ENCODE data around the gene HOXC6.

DNA sequence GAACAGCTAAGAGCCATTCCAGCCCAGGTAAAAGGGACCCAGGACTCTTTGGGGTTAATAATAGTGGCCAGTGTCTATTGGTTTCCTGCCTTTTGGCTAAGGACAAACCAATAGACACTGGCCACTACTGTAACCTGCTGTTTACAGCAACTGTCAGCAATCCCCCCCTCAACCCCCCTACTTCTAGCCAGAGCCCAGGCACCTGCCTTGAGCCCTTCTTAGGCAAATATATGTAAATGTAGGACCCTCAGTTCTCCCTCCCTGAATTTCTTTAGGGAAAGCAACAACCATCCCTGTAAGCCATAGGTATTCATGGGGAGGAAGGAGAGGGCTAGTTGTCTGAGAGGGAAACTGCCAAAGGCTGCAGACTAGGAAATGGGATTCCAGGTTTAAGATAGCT lies 47.7 kb downstream of the HOXC6 start:
- TF ChIP-seq PATZ1 (CRISPR knock-in tag; IDR thresholded peaks at IDR 0.05; ENCODE audit: borderline replicate concordance), result no peak
- TF ChIP-seq CSDC2 (CRISPR knock-in tag; IDR thresholded peaks at IDR 0.05), result no peak
- no peak for TF ChIP-seq TCF4 (CRISPR knock-in tag; IDR thresholded peaks at IDR 0.05; ENCODE audit: borderline replicate concordance)
- no peak for TF ChIP-seq ZC3H10 (CRISPR knock-in tag; IDR thresholded peaks at IDR 0.05)
- TF ChIP-seq CSRNP3 (CRISPR knock-in tag; IDR thresholded peaks at IDR 0.05), result no peak
- TF ChIP-seq POU6F1 (CRISPR knock-in tag; IDR thresholded peaks at IDR 0.05; ENCODE audit: borderline replicate concordance, low read depth), result no peak
- TF ChIP-seq RARB (CRISPR knock-in tag; IDR thresholded peaks at IDR 0.05), result no peak
- no peak for TF ChIP-seq ZFP3 (CRISPR knock-in tag; IDR thresholded peaks at IDR 0.05)

Measured in SK-N-SH treated with all-trans-retinoic acid at 6 μM for 48 hours (cell line).